Neural progenitor cell (in vitro differentiated cells): ENCODE results near the gene DMAC2. TPM values are rescaled to one million over a fixed set of nuclear protein-coding genes. Genes with fewer than 3 reads are reported as not detected.

ENCODE experiments used
- DNase-seq: peaks from one replicate; pipeline ENCODE4 v3.0.0-alpha.2; 2016; ENCODE audit warnings: low spot score
- H2AFZ ChIP-seq: fragments of 200-600 bp; sonication (generic); replicated peaks from 2 replicates; pipeline ENCODE4 v1.6.1; 2016; ENCODE audit warnings: antibody characterized with exemption
- H3F3A ChIP-seq: fragments of 200-600 bp; sonication (generic); 2 replicates; pipeline ENCODE4 v1.6.1; 2016; ENCODE audit warnings: antibody characterized with exemption, low read depth
- H3K27ac ChIP-seq: fragments of 200-600 bp; sonication (generic); 2 replicates; pipeline ENCODE4 v1.5.1; 2016; ENCODE audit warnings: mild to moderate bottlenecking
- H3K27me3 ChIP-seq: fragments of 200-600 bp; sonication (generic); 2 replicates; pipeline ENCODE4 v1.6.1; 2016; ENCODE audit warnings: mild to moderate bottlenecking, moderate library complexity
- H3K36me3 ChIP-seq: fragments of 200-600 bp; sonication (generic); 2 replicates; pipeline ENCODE4 v1.5.1; 2016
- H3K4me1 ChIP-seq: fragments of 200-600 bp; sonication (generic); 2 replicates; pipeline ENCODE4 v1.6.1; 2016; ENCODE audit warnings: mixed run types
- H3K4me2 ChIP-seq: fragments of 200-600 bp; sonication (generic); 2 replicates; pipeline ENCODE4 v1.6.1; 2016
- H3K4me3 ChIP-seq: fragments of 200-600 bp; sonication (generic); 2 replicates; pipeline ENCODE4 v1.5.1; 2016
- H3K79me2 ChIP-seq: fragments of 200-600 bp; sonication (generic); 2 replicates; pipeline ENCODE4 v1.6.1; 2016; ENCODE audit warnings: low read depth
- H3K9ac ChIP-seq: fragments of 200-600 bp; sonication (generic); 2 replicates; pipeline ENCODE4 v1.6.1; 2016
- H3K9me3 ChIP-seq: fragments of 200-600 bp; sonication (generic); 2 replicates; pipeline ENCODE4 v1.5.1; 2016; ENCODE audit warnings: low read depth
- H4K20me1 ChIP-seq: fragments of 200-600 bp; sonication (generic); 2 replicates; pipeline ENCODE4 v1.6.1; 2016; ENCODE audit warnings: low read depth
- H3K27ac Mint-ChIP-seq: 3 replicates; pipeline ENCODE4 v1.8.0; 2021; ENCODE audit warnings: mixed read lengths
- H3K27me3 Mint-ChIP-seq: 2 replicates; pipeline ENCODE4 v1.8.0; 2022; ENCODE audit warnings: low read depth, mild to moderate bottlenecking, inconsistent platforms, moderate library complexity, mixed read lengths; ENCODE audit not compliant: insufficient read depth
- H3K36me3 Mint-ChIP-seq: 3 replicates; pipeline ENCODE4 v1.8.0; 2021; ENCODE audit warnings: mixed read lengths
- H3K4me1 Mint-ChIP-seq: 3 replicates; pipeline ENCODE4 v1.8.0; 2021; ENCODE audit warnings: mixed read lengths
- H3K4me3 Mint-ChIP-seq: 3 replicates; pipeline ENCODE4 v1.8.0; 2021; ENCODE audit warnings: mild to moderate bottlenecking, moderate library complexity, mixed read lengths
- H3K9me3 Mint-ChIP-seq: 3 replicates; pipeline ENCODE4 v1.8.0; 2020; ENCODE audit warnings: mixed read lengths
- CTCF ChIP-seq: fragments of 200-600 bp; sonication (generic); IDR thresholded peaks from 2 replicates; pipeline ENCODE4 v1.5.1; 2017; ENCODE audit warnings: antibody characterized with exemption, mild to moderate bottlenecking
- EZH2 ChIP-seq: fragments of 200-600 bp; sonication (generic); IDR thresholded peaks from 2 replicates; pipeline ENCODE4 v1.6.1; 2017; ENCODE audit warnings: antibody characterized with exemption, mild to moderate bottlenecking, moderate library complexity
- EZH2phosphoT487 ChIP-seq: fragments of 200-600 bp; sonication (generic); IDR thresholded peaks from 2 replicates; pipeline ENCODE4 v1.6.1; 2017; ENCODE audit warnings: antibody characterized with exemption
- total RNA-seq: library from RNA; depleted of rRNA; stranded (reverse); fragments of >200 nt; gene quantifications from 2 replicates; pipeline ENCODE4 v1.2.3, GENCODE V29; 2015; ENCODE audit warnings: low replicate concordance

DMAC2 gene
- total RNA-seq, 1 donor from 2014 or later: 39.8 TPM

GRCh38 chr19:41428481-41428859, 11.2 kb downstream of the DMAC2 start:
- Mint-ChIP-seq H3K27ac (no peak overlapping the region), H3K9me3 (no peaks in the 10 kb centered on the region), H3K4me1 (peaks cover 15% of the 10 kb centered on the region), H3K4me3 (no peak overlapping the region), H3K36me3 (peaks cover 10% of the 10 kb centered on the region), H3K27me3 (peaks cover 8% of the 10 kb centered on the region)
- Histone ChIP-seq H3K9ac (no peak overlapping the region), H3F3A (peaks cover 8% of the 10 kb centered on the region), H3K27ac (no peak overlapping the region), H3K36me3 (no peaks in the 10 kb centered on the region), H4K20me1 (no peaks in the 10 kb centered on the region), H3K79me2 (no peaks in the 10 kb centered on the region), H3K4me1 (peaks cover 10% of the 10 kb centered on the region), H2AFZ (no peak overlapping the region), H3K4me3 (peak overlapping the region; percentile 56), H3K9me3 (no peaks in the 10 kb centered on the region), H3K27me3 (no peaks in the 10 kb centered on the region), H3K4me2 (peak overlapping the region; percentile 81)
- DNase-seq: no peak
- TF ChIP-seq EZH2phosphoT487: no peak
- no peak for TF ChIP-seq EZH2
- no peak for TF ChIP-seq CTCF

- peaks cover 15% of the 10 kb centered on the region for H3K4me1 Mint-ChIP-seq
- peak overlapping the region; percentile 71 for H3K4me3 Mint-ChIP-seq
- Histone ChIP-seq H2AFZ (peak overlapping the region; percentile 68), H3K4me2 (peak overlapping the region; percentile 81), H3K9me3 (no peaks in the 10 kb centered on the region), H3K36me3 (no peaks in the 10 kb centered on the region), H3K4me1 (peaks cover 10% of the 10 kb centered on the region), H3K27ac (peak overlapping the region; percentile 40), H3K27me3 (no peaks in the 10 kb centered on the region), H3K4me3 (peak overlapping the region; percentile 56), H3K79me2 (no peaks in the 10 kb centered on the region), H4K20me1 (no peaks in the 10 kb centered on the region), H3K9ac (no peak overlapping the region), H3F3A (peaks cover 8% of the 10 kb centered on the region)
- H3K27ac Mint-ChIP-seq: peak overlapping the region; percentile 72
- DNase-seq: peak; percentile 21
- H3K27me3 Mint-ChIP-seq: peaks cover 8% of the 10 kb centered on the region
- TF ChIP-seq CTCF: no peak
- no peak for TF ChIP-seq EZH2phosphoT487
- TF ChIP-seq EZH2: no peak
- H3K36me3 Mint-ChIP-seq: peaks cover 10% of the 10 kb centered on the region
- H3K9me3 Mint-ChIP-seq: no peaks in the 10 kb centered on the region
Observed at GRCh38 chr19:41427647-41428480, 11.8 kb downstream of the DMAC2 start.

- Mint-ChIP-seq H3K36me3 (peaks cover 3% of the 10 kb centered on the region), H3K27me3 (peaks cover 5% of the 10 kb centered on the region), H3K4me1 (peaks cover 15% of the 10 kb centered on the region), H3K4me3 (peak within 1 kb of the TSS; percentile 81), H3K9me3 (no peaks in the 10 kb centered on the region), H3K27ac (peak within 1 kb of the TSS; percentile 97)
- H3K79me2 ChIP-seq: no peaks in the 10 kb centered on the region
- peaks cover 7% of the 10 kb centered on the region for H3F3A ChIP-seq
- H4K20me1 ChIP-seq: no peaks in the 10 kb centered on the region
- TF ChIP-seq CTCF: no peak
- TF ChIP-seq EZH2phosphoT487: no peak
- no peak for TF ChIP-seq EZH2
- H3K9ac ChIP-seq: peak within 1 kb of the TSS; percentile 81
- peak within 1 kb of the TSS; percentile 43 for H3K27ac ChIP-seq
- no peaks in the 10 kb centered on the region for H3K9me3 ChIP-seq
- H3K4me3 ChIP-seq: peak within 1 kb of the TSS; percentile 56
- peak within 1 kb of the TSS; percentile 81 for H3K4me2 ChIP-seq
- no peaks in the 10 kb centered on the region for H3K36me3 ChIP-seq
- H3K4me1 ChIP-seq: peaks cover 10% of the 10 kb centered on the region
- peak; percentile 95 for DNase-seq
- peak within 1 kb of the TSS; percentile 68 for H2AFZ ChIP-seq
- H3K27me3 ChIP-seq: no peaks in the 10 kb centered on the region
Observed at GRCh38 chr19:41426952-41427646, 12.6 kb downstream of the DMAC2 start, which contains the start of gene B3GNT8. Gene B3GNT8, minus strand, starts transcription at chr19:41427374. Its CDS starts 596 bp downstream, at chr19:41426778.
